ENCODE data around the gene SYNJ2. TPM values are rescaled to one million over a fixed set of nuclear protein-coding genes. Genes with fewer than 3 reads are reported as not detected.

SYNJ2 gene
- total RNA-seq, 1 experiment from 2014 or later: 24.5 TPM

- H2BK120ac ChIP-seq (ENCODE audit: low read depth, low read length, poor library complexity, severe bottlenecking): no peak overlapping the region
- no peak overlapping the region for H3K18ac ChIP-seq (ENCODE audit: insufficient read length, low read depth, low read length)
- Mint-ChIP-seq H3K36me3 (ENCODE audit: insufficient read depth in 1 of 3, low read depth in 3 of 3) (peaks cover 13 to 74% (median 54%) of the 10 kb centered on the region in 3 experiments; a peak in 6 of 7 replicates), H3K4me1 (peaks cover 9 to 15% of the 10 kb centered on the region in 2 experiments), H3K27ac (no peak overlapping the region), H3K4me3 (no peak overlapping the region), H3K9me3 (no peaks in the 10 kb centered on the region), H3K27me3 (ENCODE audit: low read depth) (no peaks in the 10 kb centered on the region)
- no peaks in the 10 kb centered on the region for H3K23me2 ChIP-seq (ENCODE audit: insufficient read length, low read depth, low read length, poor library complexity, severe bottlenecking)
- H3K4me2 ChIP-seq (ENCODE audit: insufficient read depth, insufficient read length, low read length): no peak overlapping the region
- DNase-seq: no peak
- H3K56ac ChIP-seq (ENCODE audit: insufficient read length, low read depth, low read length): no peak overlapping the region
- no peak overlapping the region for H3K27ac ChIP-seq (ENCODE audit: insufficient read length, low read depth, low read length)
- no peak overlapping the region for H4K91ac ChIP-seq (ENCODE audit: insufficient read length, low read depth, low read length)
- H3K9ac ChIP-seq (ENCODE audit: extremely low read depth, insufficient read length, low read length): no peak overlapping the region
- no peaks in the 10 kb centered on the region for H3K79me1 ChIP-seq (ENCODE audit: insufficient read depth, low read depth, low read length, poor library complexity, severe bottlenecking)
- H2BK15ac ChIP-seq (ENCODE audit: low read depth, low read length): no peak overlapping the region
- TF ChIP-seq, protein P1, sequence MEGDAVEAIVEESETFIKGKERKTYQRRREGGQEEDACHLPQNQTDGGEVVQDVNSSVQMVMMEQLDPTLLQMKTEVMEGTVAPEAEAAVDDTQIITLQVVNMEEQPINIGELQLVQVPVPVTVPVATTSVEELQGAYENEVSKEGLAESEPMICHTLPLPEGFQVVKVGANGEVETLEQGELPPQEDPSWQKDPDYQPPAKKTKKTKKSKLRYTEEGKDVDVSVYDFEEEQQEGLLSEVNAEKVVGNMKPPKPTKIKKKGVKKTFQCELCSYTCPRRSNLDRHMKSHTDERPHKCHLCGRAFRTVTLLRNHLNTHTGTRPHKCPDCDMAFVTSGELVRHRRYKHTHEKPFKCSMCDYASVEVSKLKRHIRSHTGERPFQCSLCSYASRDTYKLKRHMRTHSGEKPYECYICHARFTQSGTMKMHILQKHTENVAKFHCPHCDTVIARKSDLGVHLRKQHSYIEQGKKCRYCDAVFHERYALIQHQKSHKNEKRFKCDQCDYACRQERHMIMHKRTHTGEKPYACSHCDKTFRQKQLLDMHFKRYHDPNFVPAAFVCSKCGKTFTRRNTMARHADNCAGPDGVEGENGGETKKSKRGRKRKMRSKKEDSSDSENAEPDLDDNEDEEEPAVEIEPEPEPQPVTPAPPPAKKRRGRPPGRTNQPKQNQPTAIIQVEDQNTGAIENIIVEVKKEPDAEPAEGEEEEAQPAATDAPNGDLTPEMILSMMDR (conservative IDR thresholded peaks at IDR 0.05): no peak
- no peak overlapping the region for H2BK12ac ChIP-seq (ENCODE audit: insufficient read length, low read depth, low read length)
- no CpG with 5 or more reads among the region's 2 CpGs for WGBS (ENCODE audit: extremely low coverage, insufficient read length, low lambda C conversion rate)
- no peaks in the 10 kb centered on the region for H3K9me3 ChIP-seq (ENCODE audit: control insufficient read depth, low read depth, low read length)
- H3K14ac ChIP-seq (ENCODE audit: insufficient read depth, low read length): no peak overlapping the region
- H2BK5ac ChIP-seq (ENCODE audit: insufficient read length, low read length): no peak overlapping the region
- no peaks in the 10 kb centered on the region; the same call in 1 of the 2 replicates for H3K4me1 ChIP-seq (ENCODE audit: insufficient read depth, low read length)
- H4K5ac ChIP-seq (ENCODE audit: insufficient read length, low read depth, low read length): no peak overlapping the region
- no peak overlapping the region for H4K8ac ChIP-seq (replicated peaks; ENCODE audit: insufficient read length, low read depth, low read length)
- H3K27me3 ChIP-seq (ENCODE audit: insufficient read depth, low read length): no peaks in the 10 kb centered on the region
- H3K79me2 ChIP-seq (ENCODE audit: insufficient read depth, low read length): no peaks in the 10 kb centered on the region
- no peaks in the 10 kb centered on the region for H4K20me1 ChIP-seq (ENCODE audit: control insufficient read depth, insufficient read depth, insufficient read length)
- no peak overlapping the region for H3K4ac ChIP-seq (ENCODE audit: low read depth, low read length)
- H3K23ac ChIP-seq (ENCODE audit: insufficient read length, low read depth, low read length): no peak overlapping the region
- H2BK20ac ChIP-seq (ENCODE audit: low read depth, low read length, poor library complexity, severe bottlenecking): no peak overlapping the region
- no peak overlapping the region for H2AFZ ChIP-seq (ENCODE audit: low read length)
- no peak overlapping the region for H3T11ph ChIP-seq (ENCODE audit: low read length)
- no peak overlapping the region for H2AK5ac ChIP-seq (ENCODE audit: insufficient read length, low read length)
Observed at GRCh38 chr6:157935786-157936185, 45.9 kb upstream of the SYNJ2 start.
